PC-9 (cell line): ENCODE measurements around the gene PDXDC1.

Experiments
- CTCF ChIP-seq: fragments of 200-600 bp; sonication (generic); conservative IDR thresholded peaks from 2 replicates; pipeline ENCODE4 v1.6.1; 2017; ENCODE audit warnings: mixed run types, antibody characterized with exemption, mild to moderate bottlenecking, moderate library complexity
- EZH2 ChIP-seq: fragments of 200-600 bp; sonication (generic); IDR thresholded peaks from 2 replicates; pipeline ENCODE4 v1.8.0; 2017; ENCODE audit warnings: antibody characterized with exemption, low read depth

GRCh38 chr16:15032547-15033308 lies 57.9 kb downstream of the PDXDC1 start:
- no peak for TF ChIP-seq CTCF
- no peak for TF ChIP-seq EZH2
